HCT116 (cell line): Measurements from ENCODE around the gene HEPN1.

Experiments used
- ATF3 ChIP-seq: IDR thresholded peaks from 2 replicates; pipeline ENCODE4 v1.6.1; 2012
- CEBPB ChIP-seq: IDR thresholded peaks from 2 replicates; pipeline ENCODE4 v1.6.1; 2012; ENCODE audit warnings: low read depth
- CTCF ChIP-seq, 3 experiments: fragments of 200-600 bp in 1 of 3; sonication (generic) in 1 of 3; IDR thresholded peaks in 2 of 3; conservative IDR thresholded peaks in 1 of 3; 2 replicates each; pipeline ENCODE4 v1.5.1; 2012 to 2017; ENCODE audit warnings: low read depth in 2 of 3, low read length in 2 of 3, antibody characterized with exemption in 1 of 3, borderline replicate concordance in 1 of 3, control low read depth in 1 of 3, mild to moderate bottlenecking in 1 of 3, mixed read lengths in 1 of 3, mixed run types in 1 of 3, moderate library complexity in 1 of 3; ENCODE audit not compliant: insufficient read depth in 1 of 3
- ELF1 ChIP-seq: IDR thresholded peaks from 2 replicates; pipeline ENCODE4 v1.6.1; 2012; ENCODE audit warnings: low read depth, borderline replicate concordance
- EZH2 ChIP-seq: fragments of 200-600 bp; sonication (generic); IDR thresholded peaks from 2 replicates; pipeline ENCODE4 v1.6.1; 2017; ENCODE audit warnings: antibody characterized with exemption, mixed run types
- EZH2phosphoT487 ChIP-seq: fragments of 200-600 bp; IDR thresholded peaks from 2 replicates; pipeline ENCODE4 v1.6.1; 2018; ENCODE audit warnings: antibody characterized with exemption, borderline replicate concordance
- FOSL1 ChIP-seq: IDR thresholded peaks from 2 replicates; pipeline ENCODE4 v1.6.1; 2012; ENCODE audit warnings: low read depth
- JUND ChIP-seq: IDR thresholded peaks from 2 replicates; pipeline ENCODE4 v1.6.1; 2012
- POLR2A ChIP-seq: IDR thresholded peaks from 2 replicates; pipeline ENCODE4 v1.7.0; 2011; ENCODE audit warnings: borderline replicate concordance; ENCODE audit not compliant: insufficient read depth, insufficient read length; ENCODE audit errors: extremely low read depth
- POLR2AphosphoS5 ChIP-seq: IDR thresholded peaks from 2 replicates; pipeline ENCODE4 v1.6.1; 2011; ENCODE audit warnings: mild to moderate bottlenecking, low read depth, low read length, moderate library complexity
- RAD21 ChIP-seq: IDR thresholded peaks from 2 replicates; pipeline ENCODE4 v1.6.1; 2012; ENCODE audit warnings: low read depth, mild to moderate bottlenecking
- YY1 ChIP-seq: IDR thresholded peaks from 2 replicates; pipeline ENCODE4 v1.6.1; 2011; ENCODE audit warnings: low read length, low read depth, moderate library complexity, mild to moderate bottlenecking; ENCODE audit not compliant: insufficient replicate concordance; ENCODE audit errors: extremely low read depth
- ZNF274 ChIP-seq: fragments of 200-500 bp; sonication (Bioruptor generic); IDR thresholded peaks from 2 replicates; pipeline ENCODE4 v1.6.1; 2014; ENCODE audit warnings: mild to moderate bottlenecking, low read depth, low read length, inconsistent platforms
- TF ChIP-seq, protein P1 (sequence below): IDR thresholded peaks from 2 replicates; pipeline ENCODE4 v1.6.1; 2012; ENCODE audit warnings: low read depth

- TF ChIP-seq CEBPB, result no peak
- no peak for TF ChIP-seq POLR2A
- no peak for TF ChIP-seq JUND
- TF ChIP-seq, protein P1, sequence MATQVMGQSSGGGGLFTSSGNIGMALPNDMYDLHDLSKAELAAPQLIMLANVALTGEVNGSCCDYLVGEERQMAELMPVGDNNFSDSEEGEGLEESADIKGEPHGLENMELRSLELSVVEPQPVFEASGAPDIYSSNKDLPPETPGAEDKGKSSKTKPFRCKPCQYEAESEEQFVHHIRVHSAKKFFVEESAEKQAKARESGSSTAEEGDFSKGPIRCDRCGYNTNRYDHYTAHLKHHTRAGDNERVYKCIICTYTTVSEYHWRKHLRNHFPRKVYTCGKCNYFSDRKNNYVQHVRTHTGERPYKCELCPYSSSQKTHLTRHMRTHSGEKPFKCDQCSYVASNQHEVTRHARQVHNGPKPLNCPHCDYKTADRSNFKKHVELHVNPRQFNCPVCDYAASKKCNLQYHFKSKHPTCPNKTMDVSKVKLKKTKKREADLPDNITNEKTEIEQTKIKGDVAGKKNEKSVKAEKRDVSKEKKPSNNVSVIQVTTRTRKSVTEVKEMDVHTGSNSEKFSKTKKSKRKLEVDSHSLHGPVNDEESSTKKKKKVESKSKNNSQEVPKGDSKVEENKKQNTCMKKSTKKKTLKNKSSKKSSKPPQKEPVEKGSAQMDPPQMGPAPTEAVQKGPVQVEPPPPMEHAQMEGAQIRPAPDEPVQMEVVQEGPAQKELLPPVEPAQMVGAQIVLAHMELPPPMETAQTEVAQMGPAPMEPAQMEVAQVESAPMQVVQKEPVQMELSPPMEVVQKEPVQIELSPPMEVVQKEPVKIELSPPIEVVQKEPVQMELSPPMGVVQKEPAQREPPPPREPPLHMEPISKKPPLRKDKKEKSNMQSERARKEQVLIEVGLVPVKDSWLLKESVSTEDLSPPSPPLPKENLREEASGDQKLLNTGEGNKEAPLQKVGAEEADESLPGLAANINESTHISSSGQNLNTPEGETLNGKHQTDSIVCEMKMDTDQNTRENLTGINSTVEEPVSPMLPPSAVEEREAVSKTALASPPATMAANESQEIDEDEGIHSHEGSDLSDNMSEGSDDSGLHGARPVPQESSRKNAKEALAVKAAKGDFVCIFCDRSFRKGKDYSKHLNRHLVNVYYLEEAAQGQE, result no peak
- TF ChIP-seq CTCF (IDR thresholded peaks at IDR 0.05 in 2 of 3, conservative IDR thresholded peaks at IDR 0.05 in 1 of 3; ENCODE audit: borderline replicate concordance in 1 of 3, insufficient read depth in 1 of 3, low read depth in 2 of 3, low read length in 2 of 3), result no peak
- TF ChIP-seq POLR2AphosphoS5, result no peak
- TF ChIP-seq YY1, result no peak
- TF ChIP-seq ZNF274, result no peak
- no peak for TF ChIP-seq ATF3
- no peak for TF ChIP-seq EZH2
- TF ChIP-seq EZH2phosphoT487, result no peak
- TF ChIP-seq FOSL1, result no peak
- TF ChIP-seq RAD21, result no peak
- TF ChIP-seq ELF1, result no peak
Measured at GRCh38 chr11:124896821-124897391, 22.1 kb upstream of the HEPN1 start.
